ENCODE results near the gene GRIK4.
A peak's percentile ranks its signal among the peaks of the same experiment; 100 is the strongest.

The GRIK4 gene

GRCh38 chr11:120675171-120675570, 163.6 kb downstream of the GRIK4 start:
- Histone ChIP-seq H3K27ac (ENCODE audit: low read length) (no peak overlapping the region), H3K36me3 (ENCODE audit: insufficient read depth, low read depth, low read length) (no peaks in the 10 kb centered on the region), H3K4me1 (ENCODE audit: insufficient read depth, low read length) (no peaks in the 10 kb centered on the region), H3K27me3 (ENCODE audit: insufficient read depth, low read length) (no peaks in the 10 kb centered on the region), H3K9ac (ENCODE audit: low read depth, low read length) (no peak overlapping the region), H3K4me3 (ENCODE audit: low read length) (no peak overlapping the region), H3K9me3 (ENCODE audit: insufficient read depth, low read depth, low read length) (no peaks in the 10 kb centered on the region)

GRCh38 chr11:120676991-120677390, 165.4 kb downstream of the GRIK4 start:
- peaks cover 9% of the 10 kb centered on the region; the same call in 1 of the 2 replicates for H3K4me1 ChIP-seq (ENCODE audit: insufficient read depth, low read length)
- H3K9ac ChIP-seq (ENCODE audit: low read depth, low read length) = no peak overlapping the region
- no peaks in the 10 kb centered on the region for H3K9me3 ChIP-seq (ENCODE audit: insufficient read depth, low read depth, low read length)
- H3K27me3 ChIP-seq (ENCODE audit: insufficient read depth, low read length) = no peaks in the 10 kb centered on the region
- H3K27ac ChIP-seq (ENCODE audit: low read length) = no peak overlapping the region
- no peak overlapping the region for H3K4me3 ChIP-seq (ENCODE audit: low read length)
- no peaks in the 10 kb centered on the region for H3K36me3 ChIP-seq (ENCODE audit: insufficient read depth, low read depth, low read length)

GRCh38 chr11:120680322-120680721, 168.8 kb downstream of the GRIK4 start:
- H3K4me1 ChIP-seq (ENCODE audit: insufficient read depth, low read length) = peaks cover 13% of the 10 kb centered on the region; the same call in 1 of the 2 replicates

GRCh38 chr11:120681434-120682331, 170.1 kb downstream of the GRIK4 start:
- H3K27me3 ChIP-seq (ENCODE audit: insufficient read depth, low read length) = peaks cover 6% of the 10 kb centered on the region; the same call in 1 of the 2 replicates
- H3K4me1 ChIP-seq (ENCODE audit: insufficient read depth, low read length) = peaks cover 13% of the 10 kb centered on the region; the same call in 1 of the 2 replicates
- peak overlapping the region; percentile 10 for H3K9ac ChIP-seq (ENCODE audit: low read depth, low read length)
- H3K27ac ChIP-seq (ENCODE audit: low read length) = no peak overlapping the region
- H3K9me3 ChIP-seq (ENCODE audit: insufficient read depth, low read depth, low read length) = no peaks in the 10 kb centered on the region
- H3K4me3 ChIP-seq (ENCODE audit: low read length) = no peak overlapping the region
- no peaks in the 10 kb centered on the region for H3K36me3 ChIP-seq (ENCODE audit: insufficient read depth, low read depth, low read length)

More at GRCh38 chr11:120680322-120680721, 168.8 kb downstream of the GRIK4 start:
- Histone ChIP-seq H3K9ac (ENCODE audit: low read depth, low read length) (no peak overlapping the region), H3K4me3 (ENCODE audit: low read length) (no peak overlapping the region), H3K27ac (ENCODE audit: low read length) (no peak overlapping the region), H3K9me3 (ENCODE audit: insufficient read depth, low read depth, low read length) (no peaks in the 10 kb centered on the region), H3K36me3 (ENCODE audit: insufficient read depth, low read depth, low read length) (no peaks in the 10 kb centered on the region), H3K27me3 (ENCODE audit: insufficient read depth, low read length) (peaks cover 6% of the 10 kb centered on the region; the same call in 1 of the 2 replicates)

GRCh38 chr11:120682332-120682649, 170.7 kb downstream of the GRIK4 start:
- Histone ChIP-seq H3K4me3 (ENCODE audit: low read length) (no peak overlapping the region), H3K4me1 (ENCODE audit: insufficient read depth, low read length) (peaks cover 13% of the 10 kb centered on the region; the same call in 1 of the 2 replicates), H3K27me3 (ENCODE audit: insufficient read depth, low read length) (peaks cover 6% of the 10 kb centered on the region; the same call in 1 of the 2 replicates), H3K27ac (ENCODE audit: low read length) (no peak overlapping the region), H3K36me3 (ENCODE audit: insufficient read depth, low read depth, low read length) (no peaks in the 10 kb centered on the region), H3K9ac (ENCODE audit: low read depth, low read length) (no peak overlapping the region), H3K9me3 (ENCODE audit: insufficient read depth, low read depth, low read length) (no peaks in the 10 kb centered on the region)

- Histone ChIP-seq H3K4me1 (ENCODE audit: insufficient read depth, low read length) (peaks cover 13% of the 10 kb centered on the region; the same call in 1 of the 2 replicates), H3K27ac (ENCODE audit: low read length) (no peak overlapping the region), H3K9me3 (ENCODE audit: insufficient read depth, low read depth, low read length) (no peaks in the 10 kb centered on the region), H3K36me3 (ENCODE audit: insufficient read depth, low read depth, low read length) (no peaks in the 10 kb centered on the region), H3K9ac (ENCODE audit: low read depth, low read length) (no peak overlapping the region), H3K4me3 (ENCODE audit: low read length) (no peak overlapping the region), H3K27me3 (ENCODE audit: insufficient read depth, low read length) (peaks cover 6% of the 10 kb centered on the region; the same call in 1 of the 2 replicates)
Observed at GRCh38 chr11:120682866-120683265, 171.3 kb downstream of the GRIK4 start.

- H3K36me3 ChIP-seq (ENCODE audit: insufficient read depth, low read depth, low read length) = no peaks in the 10 kb centered on the region
- no peak overlapping the region for H3K27ac ChIP-seq (ENCODE audit: low read length)
- peaks cover 6% of the 10 kb centered on the region; the same call in 1 of the 2 replicates for H3K27me3 ChIP-seq (ENCODE audit: insufficient read depth, low read length)
- H3K4me3 ChIP-seq (ENCODE audit: low read length) = no peak overlapping the region
- H3K4me1 ChIP-seq (ENCODE audit: insufficient read depth, low read length) = peaks cover 9% of the 10 kb centered on the region; the same call in 1 of the 2 replicates
- no peaks in the 10 kb centered on the region for H3K9me3 ChIP-seq (ENCODE audit: insufficient read depth, low read depth, low read length)
- no peak overlapping the region for H3K9ac ChIP-seq (ENCODE audit: low read depth, low read length)
Observed at GRCh38 chr11:120686516-120686915, 175.0 kb downstream of the GRIK4 start.

GRCh38 chr11:120688163-120688562, 176.6 kb downstream of the GRIK4 start:
- no peak overlapping the region for H3K9ac ChIP-seq (ENCODE audit: low read depth, low read length)
- H3K9me3 ChIP-seq (ENCODE audit: insufficient read depth, low read depth, low read length) = no peaks in the 10 kb centered on the region
- H3K4me1 ChIP-seq (ENCODE audit: insufficient read depth, low read length) = no peaks in the 10 kb centered on the region
- no peaks in the 10 kb centered on the region; the same call in 1 of the 2 replicates for H3K27me3 ChIP-seq (ENCODE audit: insufficient read depth, low read length)
- no peak overlapping the region for H3K27ac ChIP-seq (ENCODE audit: low read length)
- no peaks in the 10 kb centered on the region for H3K36me3 ChIP-seq (ENCODE audit: insufficient read depth, low read depth, low read length)
- H3K4me3 ChIP-seq (ENCODE audit: low read length) = no peak overlapping the region

GRCh38 chr11:120689596-120690275, 178.2 kb downstream of the GRIK4 start:
- no peak overlapping the region for H3K9ac ChIP-seq (ENCODE audit: low read depth, low read length)
- no peaks in the 10 kb centered on the region; the same call in 1 of the 2 replicates for H3K27me3 ChIP-seq (ENCODE audit: insufficient read depth, low read length)
- no peaks in the 10 kb centered on the region for H3K4me1 ChIP-seq (ENCODE audit: insufficient read depth, low read length)
- no peaks in the 10 kb centered on the region for H3K36me3 ChIP-seq (ENCODE audit: insufficient read depth, low read depth, low read length)
- no peak overlapping the region for H3K4me3 ChIP-seq (ENCODE audit: low read length)
- H3K9me3 ChIP-seq (ENCODE audit: insufficient read depth, low read depth, low read length) = no peaks in the 10 kb centered on the region
- H3K27ac ChIP-seq (ENCODE audit: low read length) = no peak overlapping the region

- H3K36me3 ChIP-seq (ENCODE audit: insufficient read depth, low read depth, low read length) = no peaks in the 10 kb centered on the region
- H3K4me3 ChIP-seq (ENCODE audit: low read length) = no peak overlapping the region
- no peaks in the 10 kb centered on the region for H3K9me3 ChIP-seq (ENCODE audit: insufficient read depth, low read depth, low read length)
- no peak overlapping the region for H3K27ac ChIP-seq (ENCODE audit: low read length)
- H3K9ac ChIP-seq (ENCODE audit: low read depth, low read length) = no peak overlapping the region
- H3K27me3 ChIP-seq (ENCODE audit: insufficient read depth, low read length) = no peaks in the 10 kb centered on the region; the same call in 1 of the 2 replicates
- H3K4me1 ChIP-seq (ENCODE audit: insufficient read depth, low read length) = no peaks in the 10 kb centered on the region
Observed at GRCh38 chr11:120690406-120690805, 178.9 kb downstream of the GRIK4 start.

GRCh38 chr11:120694726-120695125, 183.2 kb downstream of the GRIK4 start:
- no peak overlapping the region for H3K27ac ChIP-seq (ENCODE audit: low read length)
- H3K36me3 ChIP-seq (ENCODE audit: insufficient read depth, low read depth, low read length) = no peaks in the 10 kb centered on the region
- no peak overlapping the region for H3K9ac ChIP-seq (ENCODE audit: low read depth, low read length)
- H3K4me1 ChIP-seq (ENCODE audit: insufficient read depth, low read length) = no peaks in the 10 kb centered on the region
- H3K9me3 ChIP-seq (ENCODE audit: insufficient read depth, low read depth, low read length) = no peaks in the 10 kb centered on the region
- H3K4me3 ChIP-seq (ENCODE audit: low read length) = no peak overlapping the region
- H3K27me3 ChIP-seq (ENCODE audit: insufficient read depth, low read length) = no peaks in the 10 kb centered on the region
